T-helper 2 cell (primary cell): ENCODE data around the gene CFAP70.
"Not testable (repeated sequence)": the region's sequence is repeated elsewhere in the genome, so short reads cannot be mapped to it uniquely, and the experiment has no call there.

ENCODE experiments used
- DNase-seq, 5 experiments: peaks; one replicate each; pipeline versions ENCODE4 v3.0.0 to v3.0.0-alpha.2; 2012 to 2022

CFAP70 gene

DNA sequence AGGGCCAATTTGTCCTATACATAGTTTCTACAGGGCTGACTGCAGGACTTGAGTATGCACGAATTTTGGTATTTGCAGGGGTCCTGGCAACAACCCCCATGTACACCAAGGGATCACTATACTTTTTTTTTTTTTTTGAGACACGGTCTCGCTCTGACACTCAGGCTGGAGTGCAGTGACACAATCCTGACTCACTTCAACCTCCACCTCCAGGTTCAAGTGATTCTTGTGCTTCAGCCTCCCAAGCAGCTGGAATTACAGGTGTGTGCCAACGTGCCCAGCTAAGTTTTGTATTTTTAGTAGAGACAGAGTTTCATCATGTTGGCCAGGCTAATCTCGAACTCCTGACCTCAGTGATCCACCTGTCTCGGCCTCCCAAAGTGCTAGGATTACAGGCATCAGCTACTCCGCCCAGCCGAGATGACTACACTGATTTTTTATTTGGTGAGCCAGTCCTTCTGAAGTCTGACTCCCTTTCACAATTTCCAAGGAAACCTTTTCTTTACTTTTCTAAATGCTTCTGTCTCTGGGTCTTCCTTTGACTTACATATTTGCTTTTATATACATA is 19.8 kb downstream of the CFAP70 start:
- no peak for DNase-seq

DNA sequence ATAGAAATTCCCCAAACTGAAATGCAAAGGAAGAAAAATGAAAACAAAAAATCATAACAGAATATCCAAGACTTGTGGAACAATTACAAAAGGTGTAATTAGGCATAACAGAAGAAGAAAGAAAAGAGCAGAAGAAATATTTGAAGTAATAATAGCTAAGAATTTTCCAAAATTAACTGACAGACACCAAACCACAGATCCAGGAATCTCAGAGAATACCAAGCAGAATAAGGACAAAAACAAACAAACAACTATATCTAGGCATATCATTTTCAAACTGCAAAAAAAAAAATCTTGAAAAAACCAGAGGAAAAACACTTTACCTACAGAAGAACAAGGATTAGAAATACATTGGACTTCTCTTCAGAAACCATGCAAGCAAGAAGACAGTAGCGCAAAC is 25.5 kb downstream of the CFAP70 start:
- no peak for DNase-seq

DNA sequence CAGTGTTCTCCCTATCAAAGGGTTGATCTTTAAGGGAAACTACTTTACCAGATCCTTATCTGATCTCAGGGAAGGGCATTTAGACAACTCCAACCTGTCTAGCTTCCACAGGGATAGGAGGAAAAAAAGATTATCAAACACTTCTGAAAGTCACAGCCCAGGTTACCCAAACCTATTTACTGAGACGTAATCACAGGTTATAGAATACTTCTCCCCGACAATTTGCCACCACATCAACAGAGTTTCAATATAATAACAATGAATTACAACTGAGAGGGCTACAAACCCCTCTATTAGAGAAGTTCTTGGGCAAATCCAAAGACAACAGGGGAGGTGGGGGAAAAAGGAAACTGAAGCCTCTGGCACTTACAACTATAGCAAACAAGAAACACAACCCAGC is 26.3 kb downstream of the CFAP70 start:
- no peak for DNase-seq

DNA sequence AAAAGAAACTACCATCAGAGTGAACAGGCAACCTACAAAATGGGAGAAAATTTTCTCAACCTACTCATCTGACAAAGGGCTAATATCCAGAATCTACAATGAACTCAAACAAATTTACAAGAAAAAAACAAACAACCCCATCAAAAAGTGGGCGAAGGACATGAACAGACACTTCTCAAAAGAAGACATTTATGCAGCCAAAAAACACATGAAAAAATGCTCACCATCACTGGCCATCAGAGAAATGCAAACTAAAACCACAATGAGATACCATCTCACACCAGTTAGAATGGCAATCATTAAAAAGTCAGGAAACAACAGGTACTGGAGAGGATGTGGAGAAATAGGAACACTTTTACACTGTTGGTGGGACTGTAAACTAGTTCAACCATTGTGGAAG is 30.1 kb downstream of the CFAP70 start:
- DNase-seq, result not testable (repeated sequence)

DNA sequence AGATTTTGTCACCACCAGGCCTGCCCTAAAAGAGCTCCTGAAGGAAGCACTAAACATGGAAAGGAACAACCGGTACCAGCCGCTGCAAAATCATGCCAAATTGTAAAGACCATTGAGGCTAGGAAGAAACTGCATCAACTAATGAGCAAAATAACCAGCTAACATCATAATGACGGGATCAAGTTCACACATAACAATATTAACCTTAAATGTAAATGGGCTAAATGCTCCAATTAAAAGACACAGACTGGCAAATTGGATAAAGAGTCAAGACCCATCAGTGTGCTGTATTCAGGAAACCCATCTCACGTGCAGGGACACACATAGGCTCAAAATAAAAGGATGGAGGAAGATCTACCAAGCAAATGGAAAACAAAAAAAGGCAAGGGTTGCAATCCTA is 33.4 kb downstream of the CFAP70 start:
- not testable (repeated sequence) for DNase-seq

DNA sequence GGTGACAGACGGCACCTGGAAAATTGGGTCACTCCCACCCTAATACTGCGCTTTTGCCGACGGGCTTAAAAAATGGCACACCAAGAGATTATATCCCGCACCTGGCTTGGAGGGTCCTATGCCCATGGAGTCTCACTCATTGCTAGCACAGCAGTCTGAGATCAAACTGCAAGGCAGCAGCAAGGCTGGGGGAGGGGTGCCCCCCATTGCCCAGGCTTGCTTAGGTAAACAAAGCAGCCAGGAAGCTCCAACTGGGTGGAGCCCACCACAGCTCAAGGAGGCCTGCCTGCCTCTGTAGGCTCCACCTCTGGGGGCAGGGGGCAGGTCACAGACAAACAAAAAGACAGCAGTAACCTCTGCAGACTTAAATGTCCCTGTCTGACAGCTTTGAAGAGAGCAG is 35.1 kb downstream of the CFAP70 start:
- not testable (repeated sequence) for DNase-seq

DNA sequence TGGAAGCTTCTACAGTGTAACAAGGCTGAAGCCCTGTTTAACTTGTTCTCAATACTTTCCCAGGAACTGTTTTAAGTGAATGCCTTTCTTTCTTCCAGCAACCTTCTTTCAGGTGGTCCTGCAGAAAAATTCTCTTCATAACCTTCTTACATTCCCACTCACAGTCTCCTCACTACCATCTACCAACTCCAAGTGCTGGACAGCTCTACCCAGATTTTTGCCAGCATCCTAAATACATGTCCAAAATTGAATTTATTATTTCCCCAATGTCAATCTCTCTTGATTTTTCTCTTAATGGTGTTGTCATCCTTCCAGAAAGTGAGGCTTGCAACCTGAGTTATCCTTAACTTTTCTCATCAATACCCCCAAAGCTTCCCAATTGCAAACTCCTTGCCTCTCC is 48.2 kb downstream of the CFAP70 start:
- no peak for DNase-seq

DNA sequence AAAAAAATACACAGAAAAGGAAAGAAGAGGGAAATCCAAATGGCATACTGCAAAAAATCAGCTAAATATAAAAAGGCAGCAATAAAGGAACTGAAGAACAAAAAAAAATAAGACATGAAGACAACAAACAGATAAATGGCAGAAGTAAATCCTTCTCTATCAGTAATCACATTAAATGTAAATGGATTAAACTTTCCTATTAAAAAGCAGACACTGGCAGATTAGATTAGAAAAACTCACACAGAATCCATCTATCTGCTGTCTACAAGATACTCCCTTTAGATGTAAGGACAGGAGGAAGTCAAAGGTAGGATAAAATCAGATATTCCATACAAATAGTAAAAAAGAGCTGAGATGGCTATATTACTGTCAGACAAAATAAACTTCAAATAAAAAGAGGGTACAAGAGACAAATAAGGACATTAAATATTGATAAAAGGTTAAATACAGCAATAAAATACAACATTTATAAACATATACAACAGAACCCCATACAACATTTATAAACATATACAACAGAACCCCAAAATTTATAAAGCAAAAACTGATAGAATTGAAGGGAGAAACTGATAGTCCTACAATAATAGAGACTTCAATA is 51.4 kb downstream of the CFAP70 start:
- no peak for DNase-seq

DNA sequence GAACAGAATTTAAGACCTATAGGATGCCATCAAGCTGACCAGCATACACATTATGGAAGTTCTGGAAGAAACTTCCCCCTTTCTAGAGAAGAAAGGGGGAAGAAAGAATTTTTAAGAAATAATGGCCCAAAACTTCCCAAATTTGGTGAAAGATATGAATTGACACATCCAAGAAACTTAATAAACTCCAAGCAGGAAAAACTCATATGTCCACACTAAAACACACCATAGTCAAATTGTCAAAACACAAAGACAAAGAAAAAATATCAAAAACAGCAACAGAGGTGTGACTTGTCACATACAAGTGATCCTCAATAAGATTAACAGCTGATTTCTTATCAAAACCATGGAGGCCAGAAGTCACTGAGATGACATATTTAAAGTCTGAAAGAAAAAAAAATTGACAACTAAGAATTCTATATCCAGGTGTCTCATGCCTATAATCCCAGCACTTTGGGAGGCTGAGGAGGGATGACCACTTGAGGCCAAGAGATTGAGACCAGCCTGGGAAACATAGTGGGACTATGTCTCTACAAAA is 52.4 kb downstream of the CFAP70 start:
- DNase-seq, result no peak

DNA sequence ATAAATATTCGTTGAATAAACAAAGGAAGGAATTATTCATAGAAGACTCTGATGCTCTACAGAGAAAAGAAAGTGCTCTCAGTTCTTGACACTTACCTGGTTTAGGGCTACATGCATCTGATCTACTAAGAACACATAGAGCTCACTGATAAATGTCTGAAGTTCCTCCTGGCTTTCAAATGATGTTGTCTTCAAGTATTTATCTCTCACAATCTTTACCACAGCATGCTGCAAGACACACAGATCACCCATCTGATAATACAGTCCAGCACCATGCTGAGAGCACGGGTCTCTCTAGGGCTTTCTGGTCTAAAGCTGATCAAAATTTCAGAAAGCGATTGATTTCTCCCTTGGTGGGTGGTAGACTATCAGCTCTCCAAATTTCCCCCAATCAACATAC is 61.7 kb downstream of the CFAP70 start:
- DNase-seq, result peak in 2 of 5 experiments; percentile 0 to 85

DNA sequence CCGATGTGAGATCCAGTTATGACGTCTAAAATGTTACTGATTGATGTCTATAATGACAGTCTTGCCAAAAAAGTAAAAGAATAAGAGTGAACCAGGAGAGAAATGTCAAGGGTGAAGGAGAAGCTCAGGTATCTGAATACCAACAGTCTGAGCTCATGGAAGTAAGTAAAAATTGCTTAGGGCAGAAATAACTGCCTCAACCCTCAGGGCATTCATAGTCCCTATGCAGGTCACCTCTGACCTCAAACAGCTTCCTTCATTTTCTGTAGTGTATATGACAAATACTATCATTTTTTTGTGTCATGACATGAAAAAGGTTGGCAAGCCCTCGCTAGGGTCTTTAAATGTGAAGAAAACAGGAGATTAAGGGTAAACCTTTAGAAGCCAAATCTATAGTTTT is 65.2 kb downstream of the CFAP70 start:
- no peak for DNase-seq

DNA sequence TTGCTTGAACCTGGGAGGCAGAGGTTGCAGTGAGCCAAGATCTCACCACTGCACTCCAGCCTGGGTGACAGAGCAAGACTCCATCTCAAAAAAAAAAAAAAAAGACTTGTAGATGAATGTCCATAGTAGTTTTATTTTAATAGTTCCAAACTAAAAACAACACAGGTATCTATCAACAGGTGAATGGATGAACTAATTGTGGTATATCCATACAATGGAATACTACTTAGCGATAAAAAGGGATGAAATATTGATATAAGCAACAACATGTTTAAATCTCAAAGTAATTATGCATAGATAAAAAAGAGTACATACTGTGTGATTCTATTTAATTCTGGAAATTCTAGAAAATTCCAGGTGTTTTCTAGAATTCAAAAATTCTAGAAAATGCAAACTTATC is 68.7 kb downstream of the CFAP70 start:
- no peak for DNase-seq

DNA sequence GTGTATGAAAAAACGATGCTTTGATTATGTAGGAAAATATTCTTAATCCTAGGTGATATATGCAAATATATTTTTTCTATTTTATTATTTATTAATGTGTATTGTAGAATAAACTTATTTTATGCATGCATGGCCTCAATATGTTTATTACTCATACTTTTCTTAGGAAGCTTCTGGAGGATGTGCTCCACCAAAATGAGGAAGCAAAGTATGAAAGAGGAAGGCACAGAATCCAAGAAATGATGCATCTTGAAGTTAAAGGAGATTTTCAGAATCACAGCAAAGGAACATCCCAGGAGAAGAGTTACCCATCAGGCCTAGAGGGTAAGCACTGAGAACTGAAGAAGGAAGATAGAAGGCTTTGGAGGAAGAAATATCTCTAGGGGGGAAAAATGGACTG is 71.2 kb downstream of the CFAP70 start:
- no peak for DNase-seq

DNA sequence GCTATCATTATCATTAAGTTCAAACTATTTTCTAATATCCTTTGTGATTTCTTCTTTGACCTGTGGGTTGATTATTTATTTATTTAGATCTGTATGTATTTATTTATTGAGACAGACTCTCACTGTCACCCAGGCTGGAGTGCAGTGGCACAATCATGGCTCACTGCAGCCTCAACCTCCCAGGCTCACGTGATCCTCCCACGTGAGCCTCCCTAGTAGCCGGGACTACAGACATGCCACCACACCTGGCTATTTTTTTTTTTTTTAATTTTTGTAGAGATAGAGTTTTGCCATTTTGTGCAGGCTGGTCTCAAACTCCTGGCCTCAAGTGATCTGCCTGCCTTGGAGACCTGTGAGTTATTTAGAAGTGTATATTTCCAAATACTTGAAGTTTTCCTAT is 77.6 kb downstream of the CFAP70 start:
- DNase-seq, result no peak

DNA sequence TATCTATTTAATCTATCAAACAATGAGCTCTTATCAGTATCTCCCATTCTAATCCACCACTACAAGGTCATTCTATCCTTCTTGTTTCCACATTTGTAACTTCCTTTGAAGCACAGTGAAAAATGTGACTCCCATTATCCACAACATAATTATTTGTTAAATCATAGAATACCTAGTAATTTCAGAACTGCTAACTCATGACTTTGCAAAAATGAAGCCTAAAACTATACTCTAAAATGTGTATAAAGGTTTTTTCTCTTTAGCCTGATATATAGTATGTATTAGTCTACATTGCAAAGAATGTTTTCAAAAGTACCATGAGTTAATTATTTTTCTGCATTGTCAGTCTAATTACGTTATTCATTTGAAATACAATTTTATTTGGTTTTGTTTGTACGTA is 94.2 kb downstream of the CFAP70 start:
- DNase-seq, result no peak

DNA sequence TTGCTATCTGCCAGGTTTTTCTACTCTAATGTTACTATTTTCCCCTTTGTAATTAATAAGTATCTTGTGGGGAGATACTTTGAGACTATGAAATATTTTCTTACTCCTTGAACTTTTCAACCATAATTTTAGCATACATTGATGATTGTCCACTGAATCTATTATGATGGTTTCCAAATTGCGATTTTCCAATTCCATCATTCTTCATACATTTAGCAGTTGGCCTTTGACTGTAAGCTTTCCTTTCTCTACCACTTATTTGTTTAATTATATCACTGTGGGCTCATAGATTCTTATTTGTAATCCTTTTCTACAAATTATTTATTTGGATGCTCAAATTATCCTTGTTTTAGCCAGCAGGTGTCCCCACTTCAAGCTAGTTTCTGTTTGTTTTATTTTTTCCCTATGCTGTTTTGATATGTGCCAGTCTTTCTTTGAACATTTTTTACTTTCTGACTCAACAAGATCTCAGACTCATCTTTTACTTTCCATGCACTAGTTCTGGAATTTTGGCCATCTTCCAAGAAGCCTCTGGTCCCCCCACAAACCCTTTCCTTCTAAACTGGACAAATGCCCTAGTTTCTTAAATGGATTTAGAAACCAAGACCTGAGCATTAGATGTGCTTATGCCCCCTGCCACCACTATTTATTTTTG is 94.8 kb downstream of the CFAP70 start:
- peak in 1 of 5 experiments; percentile 37 for DNase-seq

DNA sequence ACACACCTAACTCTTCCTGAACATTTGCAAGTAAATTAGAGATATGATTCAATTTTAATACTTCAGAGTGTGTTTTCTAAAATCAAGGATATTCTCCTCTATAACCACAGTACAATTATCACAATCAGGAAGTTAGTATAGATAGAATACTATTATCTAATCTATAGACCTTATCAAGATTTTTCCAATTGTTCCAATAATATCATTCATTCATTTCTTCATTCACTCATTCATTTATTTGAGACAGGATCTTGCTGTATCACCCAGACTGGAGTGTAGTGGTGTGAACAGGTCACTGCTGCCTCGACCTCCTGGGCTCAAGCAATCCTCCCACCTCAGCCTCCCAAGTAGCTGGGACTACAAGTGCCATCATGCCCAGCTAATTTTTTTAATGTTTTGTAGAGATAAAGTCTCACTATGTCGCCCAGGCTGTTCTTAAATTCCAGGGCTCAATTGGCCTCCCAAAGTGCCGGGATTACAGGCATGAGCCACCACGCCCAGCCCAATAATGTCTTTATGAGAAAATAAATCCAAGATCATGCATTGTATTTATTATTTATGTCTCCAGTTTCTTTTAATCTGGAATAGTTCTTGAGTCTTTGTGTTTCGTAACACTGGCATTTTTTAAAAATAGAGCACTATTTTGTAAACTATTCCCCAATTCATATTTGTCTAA is 95.6 kb downstream of the CFAP70 start:
- no peak for DNase-seq

DNA sequence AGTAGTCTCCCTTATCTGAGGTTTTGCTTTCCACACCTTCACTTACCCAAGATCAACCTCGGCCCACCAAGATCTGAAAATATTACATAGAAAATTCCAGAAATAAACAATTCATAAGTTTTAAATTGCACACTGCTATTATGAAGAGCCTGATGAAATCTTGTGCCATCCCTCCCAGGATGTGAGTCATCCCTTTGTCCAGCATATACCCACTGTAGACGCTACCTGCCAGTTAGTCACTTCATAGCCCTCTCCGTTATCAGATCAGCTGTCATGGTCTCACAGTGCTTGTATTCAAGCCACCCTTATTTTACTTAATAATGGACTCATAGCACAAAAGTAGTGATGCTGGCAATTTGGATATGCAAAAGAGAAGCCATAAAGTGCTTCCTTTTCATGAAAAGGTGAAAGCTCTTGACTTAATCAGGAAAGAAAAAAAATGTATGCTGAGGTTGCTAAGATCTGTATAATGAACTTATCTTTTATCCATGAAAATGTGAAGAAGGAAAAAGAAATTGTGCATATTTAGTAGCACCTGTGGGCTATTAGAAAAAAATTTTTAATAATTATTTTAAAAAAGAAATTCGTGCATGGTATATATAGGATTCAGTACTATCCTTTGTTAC is 96.4 kb downstream of the CFAP70 start:
- no peak for DNase-seq

DNA sequence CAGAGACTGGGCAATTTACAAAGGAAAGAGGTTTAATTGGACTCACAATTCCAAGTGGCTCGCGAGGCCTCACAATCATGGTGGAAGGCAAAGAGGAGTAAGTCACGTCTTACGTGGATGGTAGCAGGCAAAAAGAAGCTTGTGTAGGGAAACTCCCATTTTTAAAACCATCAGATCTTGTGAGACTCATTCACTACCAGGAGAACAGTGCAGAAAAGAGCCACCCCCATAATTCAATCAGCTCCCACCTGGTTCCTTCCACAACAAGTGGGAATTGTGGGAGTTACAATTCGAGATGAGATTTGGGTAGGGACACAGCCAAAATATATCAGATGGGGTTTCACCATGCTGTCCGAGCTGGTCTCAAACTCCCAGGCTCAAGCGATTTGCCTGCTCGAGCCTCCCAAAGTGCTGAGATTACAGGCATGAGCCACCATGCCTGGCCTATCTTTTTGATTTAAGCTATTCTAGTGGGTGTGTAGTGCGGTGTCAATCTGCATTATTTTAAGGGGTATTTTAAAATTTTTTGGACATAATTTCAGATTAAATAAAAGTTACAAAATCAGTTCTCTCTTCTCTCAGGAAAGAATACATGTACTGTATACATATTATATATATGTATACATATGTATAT is 97.2 kb downstream of the CFAP70 start:
- no peak for DNase-seq

DNA sequence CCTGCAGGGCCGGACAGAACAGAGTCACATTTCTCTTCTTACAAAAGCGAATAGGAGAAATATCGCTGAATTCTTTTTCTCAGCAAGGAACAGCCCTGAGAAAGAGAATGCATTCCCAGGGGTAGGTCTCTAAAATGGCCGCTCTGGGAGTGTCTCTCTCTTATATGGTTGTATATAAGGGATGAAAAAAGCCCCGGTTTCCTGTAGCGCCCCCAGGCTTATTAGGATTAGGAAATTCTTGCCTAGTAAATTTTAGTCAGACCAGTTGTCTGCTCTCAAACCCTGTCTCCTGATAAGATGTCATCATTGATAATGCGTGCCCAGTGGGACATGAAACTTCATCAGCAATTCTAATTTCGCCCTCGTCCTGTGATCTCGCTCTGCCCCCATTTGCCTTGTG is 100.1 kb downstream of the CFAP70 start:
- DNase-seq, result not testable (repeated sequence)

DNA sequence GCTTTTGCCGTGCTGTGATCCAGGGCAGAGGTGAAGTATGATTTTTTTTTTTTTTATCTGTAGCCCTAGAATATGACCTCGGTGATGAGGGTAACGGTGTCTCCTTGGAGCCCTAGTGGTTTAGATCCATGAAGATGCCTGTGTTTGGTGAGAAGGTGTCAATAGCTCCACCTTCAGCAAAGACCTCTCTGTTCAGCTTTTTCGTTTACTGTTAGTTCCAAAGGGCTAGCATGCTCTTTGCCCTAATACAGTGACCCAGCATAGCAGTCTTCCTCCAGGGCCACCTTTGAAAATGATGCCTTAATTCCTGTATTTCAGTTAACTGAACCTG is 105.5 kb downstream of the CFAP70 start:
- peak in 1 of 5 experiments; percentile 39 for DNase-seq

DNA sequence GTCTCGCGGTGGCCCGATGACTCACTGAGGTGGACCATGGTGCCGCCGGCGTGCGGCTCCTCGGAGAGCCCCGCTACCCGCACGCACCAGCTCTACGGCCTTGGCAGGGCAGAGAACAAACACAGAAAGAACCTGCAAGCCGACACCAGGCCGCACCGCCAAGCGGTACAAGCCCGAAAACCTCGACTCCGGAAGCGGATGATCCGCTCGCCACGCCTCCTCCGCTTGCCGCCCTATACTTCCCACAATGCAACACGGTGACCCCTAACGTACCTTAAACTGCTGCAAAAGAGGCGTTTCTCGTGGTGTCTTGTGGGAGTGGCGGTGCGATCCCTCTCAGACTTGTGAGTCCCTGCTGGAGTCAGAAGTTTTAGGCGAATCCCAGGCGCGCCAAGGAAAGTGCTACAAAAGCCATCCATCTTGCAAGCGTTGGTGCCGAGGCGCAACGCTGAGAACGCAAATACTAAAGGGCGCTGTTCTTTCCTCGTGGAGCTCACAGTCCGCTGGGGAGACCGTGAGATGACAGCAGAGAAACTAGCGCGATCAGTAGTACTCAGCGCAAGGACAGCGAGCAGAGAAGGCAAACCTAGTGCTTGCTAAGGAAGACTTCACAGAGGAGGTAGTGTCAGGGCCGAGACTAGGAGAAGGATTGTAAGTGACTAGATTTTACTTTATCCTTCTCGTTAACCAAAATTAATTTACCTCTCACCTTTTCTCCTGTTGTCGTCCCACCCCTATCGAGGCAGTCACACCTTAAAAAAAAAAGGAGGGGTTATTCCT is 106.0 kb downstream of the CFAP70 start, which contains the start of gene MRPS16:
Gene MRPS16, minus strand, starts transcription at position 200 of the 780 bp plus-strand sequence. Its CDS starts 162 bp downstream, at position 38.
- DNase-seq, result peak; percentile 77 to 97 (median 90)
